Measurements from ENCODE around the gene UBE2Z. TPM values are rescaled to one million over a fixed set of nuclear protein-coding genes. Genes with fewer than 3 reads are reported as not detected.

The UBE2Z gene
- total and polyA plus RNA-seq, 9 of the 15 experiments (the other 6 are each of a cell fraction or from before 2014, with no cell fraction given): 11.8 to 89.0 (median 38.2) TPM

DNA sequence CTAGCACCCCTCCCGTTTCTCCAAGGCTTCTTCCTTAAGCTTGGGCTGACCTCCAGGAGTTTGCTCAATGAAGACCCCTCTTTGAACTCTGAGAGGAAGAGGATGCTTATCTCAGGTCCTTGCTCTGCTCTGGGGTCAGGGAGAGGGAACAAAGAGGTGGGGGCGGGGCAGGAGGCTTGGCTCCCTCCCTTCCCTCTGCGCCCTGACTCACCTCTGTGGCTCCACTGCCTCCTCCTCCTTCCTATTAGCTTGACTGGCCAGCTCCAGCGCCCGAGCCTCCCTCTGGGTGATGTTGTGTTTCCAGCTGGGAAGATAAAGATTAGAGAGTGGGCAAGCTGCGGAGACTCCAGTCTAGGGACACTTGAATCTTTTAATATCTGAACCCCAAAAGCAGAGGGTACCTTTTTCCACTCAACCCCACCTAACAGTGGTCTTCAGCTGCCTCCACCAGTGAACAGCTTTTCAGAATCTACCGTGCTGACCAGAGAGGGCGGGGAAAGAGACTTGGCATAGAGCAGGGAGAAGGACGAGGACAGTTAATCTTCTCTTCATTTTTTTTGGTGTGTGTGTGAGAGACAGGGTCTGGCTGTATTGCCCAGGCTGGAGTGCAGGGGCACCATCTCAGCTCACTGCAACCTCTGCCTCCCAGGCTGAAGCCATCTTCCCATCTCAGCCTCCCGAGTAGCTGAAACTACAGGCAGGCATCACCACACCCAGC is 53.5 kb downstream of the UBE2Z start (continued):
- TF ChIP-seq SPI1 (IDR thresholded peaks at IDR 0.05; ENCODE audit: borderline replicate concordance, low read depth, low read length): 0 out of 2 replicates have a peak, but pooled peaks have one; percentile 16
- peak; percentile 47; the same call in 1 of the 2 replicates for TF ChIP-seq ZNF263 (CRISPR knock-in tag; IDR thresholded peaks at IDR 0.05; ENCODE audit: borderline replicate concordance)
- no peak for TF ChIP-seq NFIC (IDR thresholded peaks at IDR 0.05)
- TF ChIP-seq SMARCE1 (IDR thresholded peaks at IDR 0.05): peak; percentile 61
- TF ChIP-seq, protein P1, sequence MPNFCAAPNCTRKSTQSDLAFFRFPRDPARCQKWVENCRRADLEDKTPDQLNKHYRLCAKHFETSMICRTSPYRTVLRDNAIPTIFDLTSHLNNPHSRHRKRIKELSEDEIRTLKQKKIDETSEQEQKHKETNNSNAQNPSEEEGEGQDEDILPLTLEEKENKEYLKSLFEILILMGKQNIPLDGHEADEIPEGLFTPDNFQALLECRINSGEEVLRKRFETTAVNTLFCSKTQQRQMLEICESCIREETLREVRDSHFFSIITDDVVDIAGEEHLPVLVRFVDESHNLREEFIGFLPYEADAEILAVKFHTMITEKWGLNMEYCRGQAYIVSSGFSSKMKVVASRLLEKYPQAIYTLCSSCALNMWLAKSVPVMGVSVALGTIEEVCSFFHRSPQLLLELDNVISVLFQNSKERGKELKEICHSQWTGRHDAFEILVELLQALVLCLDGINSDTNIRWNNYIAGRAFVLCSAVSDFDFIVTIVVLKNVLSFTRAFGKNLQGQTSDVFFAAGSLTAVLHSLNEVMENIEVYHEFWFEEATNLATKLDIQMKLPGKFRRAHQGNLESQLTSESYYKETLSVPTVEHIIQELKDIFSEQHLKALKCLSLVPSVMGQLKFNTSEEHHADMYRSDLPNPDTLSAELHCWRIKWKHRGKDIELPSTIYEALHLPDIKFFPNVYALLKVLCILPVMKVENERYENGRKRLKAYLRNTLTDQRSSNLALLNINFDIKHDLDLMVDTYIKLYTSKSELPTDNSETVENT (CRISPR knock-in tag; IDR thresholded peaks at IDR 0.05): 0 out of 2 replicates have a peak, but pooled peaks have one; percentile 9
- peak; percentile 73 for TF ChIP-seq JUND (IDR thresholded peaks at IDR 0.05; ENCODE audit: borderline replicate concordance, low read depth, low read length)
- no peak; the same call in 2 of the 3 replicates for TF ChIP-seq JUND (tag; IDR thresholded peaks at IDR 0.05; ENCODE audit: borderline replicate concordance, low read depth, low read length)
- TF ChIP-seq, protein P2, sequence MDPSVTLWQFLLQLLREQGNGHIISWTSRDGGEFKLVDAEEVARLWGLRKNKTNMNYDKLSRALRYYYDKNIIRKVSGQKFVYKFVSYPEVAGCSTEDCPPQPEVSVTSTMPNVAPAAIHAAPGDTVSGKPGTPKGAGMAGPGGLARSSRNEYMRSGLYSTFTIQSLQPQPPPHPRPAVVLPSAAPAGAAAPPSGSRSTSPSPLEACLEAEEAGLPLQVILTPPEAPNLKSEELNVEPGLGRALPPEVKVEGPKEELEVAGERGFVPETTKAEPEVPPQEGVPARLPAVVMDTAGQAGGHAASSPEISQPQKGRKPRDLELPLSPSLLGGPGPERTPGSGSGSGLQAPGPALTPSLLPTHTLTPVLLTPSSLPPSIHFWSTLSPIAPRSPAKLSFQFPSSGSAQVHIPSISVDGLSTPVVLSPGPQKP (CRISPR knock-in tag; IDR thresholded peaks at IDR 0.05): no peak
- peak; percentile 77 for TF ChIP-seq DPF2 (IDR thresholded peaks at IDR 0.05)
- TF ChIP-seq, protein P3, sequence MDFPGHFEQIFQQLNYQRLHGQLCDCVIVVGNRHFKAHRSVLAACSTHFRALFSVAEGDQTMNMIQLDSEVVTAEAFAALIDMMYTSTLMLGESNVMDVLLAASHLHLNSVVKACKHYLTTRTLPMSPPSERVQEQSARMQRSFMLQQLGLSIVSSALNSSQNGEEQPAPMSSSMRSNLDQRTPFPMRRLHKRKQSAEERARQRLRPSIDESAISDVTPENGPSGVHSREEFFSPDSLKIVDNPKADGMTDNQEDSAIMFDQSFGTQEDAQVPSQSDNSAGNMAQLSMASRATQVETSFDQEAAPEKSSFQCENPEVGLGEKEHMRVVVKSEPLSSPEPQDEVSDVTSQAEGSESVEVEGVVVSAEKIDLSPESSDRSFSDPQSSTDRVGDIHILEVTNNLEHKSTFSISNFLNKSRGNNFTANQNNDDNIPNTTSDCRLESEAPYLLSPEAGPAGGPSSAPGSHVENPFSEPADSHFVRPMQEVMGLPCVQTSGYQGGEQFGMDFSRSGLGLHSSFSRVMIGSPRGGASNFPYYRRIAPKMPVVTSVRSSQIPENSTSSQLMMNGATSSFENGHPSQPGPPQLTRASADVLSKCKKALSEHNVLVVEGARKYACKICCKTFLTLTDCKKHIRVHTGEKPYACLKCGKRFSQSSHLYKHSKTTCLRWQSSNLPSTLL (IDR thresholded peaks at IDR 0.05): no peak
- TF ChIP-seq POLR3G (IDR thresholded peaks at IDR 0.05; ENCODE audit: extremely low read depth, insufficient read length, insufficient replicate concordance): no peak
- TF ChIP-seq, protein P4, sequence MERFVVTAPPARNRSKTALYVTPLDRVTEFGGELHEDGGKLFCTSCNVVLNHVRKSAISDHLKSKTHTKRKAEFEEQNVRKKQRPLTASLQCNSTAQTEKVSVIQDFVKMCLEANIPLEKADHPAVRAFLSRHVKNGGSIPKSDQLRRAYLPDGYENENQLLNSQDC (CRISPR knock-in tag; IDR thresholded peaks at IDR 0.05): no peak
- TF ChIP-seq RBFOX2 (IDR thresholded peaks at IDR 0.05; ENCODE audit: low read depth, low read length): no peak
- TF ChIP-seq, protein P5, sequence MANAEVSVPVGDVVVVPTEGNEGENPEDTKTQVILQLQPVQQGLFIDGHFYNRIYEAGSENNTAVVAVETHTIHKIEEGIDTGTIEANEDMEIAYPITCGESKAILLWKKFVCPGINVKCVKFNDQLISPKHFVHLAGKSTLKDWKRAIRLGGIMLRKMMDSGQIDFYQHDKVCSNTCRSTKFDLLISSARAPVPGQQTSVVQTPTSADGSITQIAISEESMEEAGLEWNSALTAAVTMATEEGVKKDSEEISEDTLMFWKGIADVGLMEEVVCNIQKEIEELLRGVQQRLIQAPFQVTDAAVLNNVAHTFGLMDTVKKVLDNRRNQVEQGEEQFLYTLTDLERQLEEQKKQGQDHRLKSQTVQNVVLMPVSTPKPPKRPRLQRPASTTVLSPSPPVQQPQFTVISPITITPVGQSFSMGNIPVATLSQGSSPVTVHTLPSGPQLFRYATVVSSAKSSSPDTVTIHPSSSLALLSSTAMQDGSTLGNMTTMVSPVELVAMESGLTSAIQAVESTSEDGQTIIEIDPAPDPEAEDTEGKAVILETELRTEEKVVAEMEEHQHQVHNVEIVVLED (CRISPR knock-in tag; IDR thresholded peaks at IDR 0.05): no peak
- no peak for TF ChIP-seq HMG20A (CRISPR knock-in tag; conservative IDR thresholded peaks at IDR 0.05)
- TF ChIP-seq ZNF133 (CRISPR knock-in tag; IDR thresholded peaks at IDR 0.05): no peak
- TF ChIP-seq, protein P6, sequence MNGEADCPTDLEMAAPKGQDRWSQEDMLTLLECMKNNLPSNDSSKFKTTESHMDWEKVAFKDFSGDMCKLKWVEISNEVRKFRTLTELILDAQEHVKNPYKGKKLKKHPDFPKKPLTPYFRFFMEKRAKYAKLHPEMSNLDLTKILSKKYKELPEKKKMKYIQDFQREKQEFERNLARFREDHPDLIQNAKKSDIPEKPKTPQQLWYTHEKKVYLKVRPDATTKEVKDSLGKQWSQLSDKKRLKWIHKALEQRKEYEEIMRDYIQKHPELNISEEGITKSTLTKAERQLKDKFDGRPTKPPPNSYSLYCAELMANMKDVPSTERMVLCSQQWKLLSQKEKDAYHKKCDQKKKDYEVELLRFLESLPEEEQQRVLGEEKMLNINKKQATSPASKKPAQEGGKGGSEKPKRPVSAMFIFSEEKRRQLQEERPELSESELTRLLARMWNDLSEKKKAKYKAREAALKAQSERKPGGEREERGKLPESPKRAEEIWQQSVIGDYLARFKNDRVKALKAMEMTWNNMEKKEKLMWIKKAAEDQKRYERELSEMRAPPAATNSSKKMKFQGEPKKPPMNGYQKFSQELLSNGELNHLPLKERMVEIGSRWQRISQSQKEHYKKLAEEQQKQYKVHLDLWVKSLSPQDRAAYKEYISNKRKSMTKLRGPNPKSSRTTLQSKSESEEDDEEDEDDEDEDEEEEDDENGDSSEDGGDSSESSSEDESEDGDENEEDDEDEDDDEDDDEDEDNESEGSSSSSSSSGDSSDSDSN (IDR thresholded peaks at IDR 0.05; ENCODE audit: borderline replicate concordance in 1 of 2, low read depth in 2 of 2, low read length in 2 of 2): 0 out of 4 replicates have a peak, but pooled peaks of 1 of the 2 experiments have one; percentile 62
